DMS153 treated with DMSO at 0.1 percent for 48 hours (cell line): ENCODE measurements around the gene GLB1L3.
"Not testable (repeated sequence)": the region's sequence is repeated elsewhere in the genome, so short reads cannot be mapped to it uniquely, and the experiment has no call there.

Experiments
- DNase-seq: peaks from one replicate; lab custom pipeline; 2025; ENCODE audit not compliant: unreplicated experiment; lab: John Stamatoyannopoulos, UW

The GLB1L3 gene

DNA sequence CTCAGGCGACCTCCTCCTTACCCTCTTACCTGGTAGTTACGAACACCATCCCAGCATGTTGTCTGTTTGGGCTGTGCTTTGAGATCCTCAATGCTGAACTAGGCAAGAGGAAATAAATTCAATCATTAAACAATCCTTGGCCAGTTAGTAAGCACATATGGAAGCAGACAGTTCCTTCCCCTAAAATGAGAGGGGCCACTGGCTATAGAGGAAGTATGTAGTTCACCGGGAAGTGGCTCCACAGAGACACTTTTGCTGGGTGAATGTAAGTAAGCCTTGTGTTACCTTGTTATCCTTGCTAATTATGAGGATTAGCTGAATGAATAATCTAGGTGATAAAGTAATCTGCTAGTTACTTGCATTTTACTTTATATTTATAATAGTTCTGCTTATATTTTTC lies 25.9 kb upstream of the GLB1L3 start:
- DNase-seq = no peak

- no peak for DNase-seq
These were observed 25.5 kb upstream of the GLB1L3 start for GRCh38 chr11:134250675-134251074.

DNA sequence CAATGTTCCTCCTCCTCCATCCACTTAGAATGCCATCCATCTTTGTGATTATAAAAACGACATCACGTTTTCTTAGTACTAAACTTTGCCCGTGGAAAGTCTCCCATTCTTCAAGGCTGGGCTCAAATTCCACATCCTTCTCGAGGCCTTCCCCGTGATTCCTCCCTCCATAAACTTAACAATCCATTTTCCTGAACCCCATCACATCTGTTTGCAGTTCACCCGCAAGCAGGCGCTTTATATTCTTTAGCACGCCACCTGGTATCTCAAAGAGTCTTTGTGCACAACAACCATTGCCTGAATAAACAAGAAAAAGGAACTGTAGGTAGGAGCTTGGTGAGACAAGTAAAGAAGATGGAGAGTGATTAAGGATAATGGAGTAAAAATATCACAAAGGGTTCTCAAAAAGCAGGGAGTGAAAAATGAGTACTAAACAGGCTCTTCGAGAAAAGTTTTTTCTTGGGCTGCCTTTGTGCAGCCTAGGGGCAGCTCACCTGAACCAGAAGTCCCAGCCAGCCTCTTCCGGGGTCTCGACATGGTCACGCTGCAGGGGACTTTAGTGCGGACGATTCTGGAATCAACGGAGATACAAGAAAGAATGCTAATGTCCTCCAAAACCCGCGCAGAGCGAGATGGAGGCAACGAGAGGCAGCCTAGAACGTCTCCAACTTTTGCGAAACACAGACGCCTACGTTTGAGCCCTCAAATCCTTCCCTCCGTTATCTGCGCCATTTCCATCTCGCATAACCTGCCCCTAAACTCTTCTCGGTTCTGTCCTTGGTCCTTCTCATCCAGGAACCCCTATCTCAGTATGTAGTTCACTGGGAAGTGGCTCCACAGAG lies 23.6 kb upstream of the GLB1L3 start:
- no peak for DNase-seq

GRCh38 chr11:134253188-134253993 lies 22.8 kb upstream of the GLB1L3 start, which contains the start of the genes ACAD8 and THYN1:
Gene ACAD8 (plus strand): TSS chr11:134253568. CDS start chr11:134253601, 33 bp downstream.
Gene THYN1 (minus strand): TSS chr11:134253352. CDS start chr11:134252882, 470 bp downstream.
- DNase-seq = peak; percentile 92

DNA sequence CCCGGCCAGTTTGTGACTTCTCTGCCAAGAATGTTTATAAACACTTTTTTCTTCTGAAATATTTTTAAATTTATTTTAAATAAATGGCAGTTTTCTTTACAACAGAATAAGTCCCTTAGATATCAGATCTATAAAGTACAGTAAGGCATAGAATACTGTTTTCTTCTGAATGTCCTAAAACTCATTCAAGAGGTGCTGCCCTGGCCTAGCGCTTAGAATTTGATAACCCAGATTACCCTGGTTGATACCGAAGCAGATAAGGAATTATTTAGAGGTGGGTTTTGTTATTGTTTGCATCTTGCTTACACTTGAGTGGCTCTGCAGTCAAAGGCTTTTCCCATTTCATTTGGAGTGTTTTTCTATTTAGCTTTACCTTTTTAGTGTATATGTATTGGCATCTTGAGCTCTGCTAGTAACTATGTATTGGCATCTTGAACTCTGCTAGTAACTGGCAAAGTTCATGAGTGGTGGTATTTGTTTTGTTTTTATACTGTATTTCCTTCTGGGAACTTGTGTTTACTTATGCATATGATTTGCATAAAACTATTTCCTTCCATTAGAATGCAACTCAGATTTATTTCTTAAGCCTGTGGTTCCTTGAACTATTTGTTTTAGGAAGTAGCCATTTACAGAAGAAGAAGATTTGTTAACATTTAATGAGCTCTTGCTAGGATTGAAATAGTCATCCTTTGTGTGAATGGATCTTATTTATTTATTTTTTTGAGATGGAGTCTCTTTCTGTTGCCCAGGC lies 21.6 kb upstream of the GLB1L3 start:
- no peak for DNase-seq

GRCh38 chr11:134255184-134255561 lies 21.0 kb upstream of the GLB1L3 start:
- DNase-seq = not testable (repeated sequence)

DNA sequence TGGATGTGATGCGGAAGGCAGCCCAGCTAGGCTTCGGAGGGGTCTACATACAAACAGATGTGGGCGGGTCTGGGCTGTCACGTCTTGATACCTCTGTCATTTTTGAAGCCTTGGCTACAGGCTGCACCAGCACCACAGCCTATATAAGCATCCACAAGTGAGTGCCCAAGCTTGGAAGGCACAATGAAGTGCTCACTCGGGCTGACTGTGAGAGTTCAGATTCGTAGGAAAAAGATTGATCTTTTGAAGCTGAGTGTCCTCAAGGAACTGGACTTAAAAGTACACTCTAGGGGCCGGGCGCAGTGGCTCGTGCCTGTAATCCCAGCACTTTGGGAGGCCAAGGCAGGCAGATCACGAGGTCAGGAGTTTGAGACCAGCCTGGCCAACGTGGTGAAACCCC lies 19.1 kb upstream of the GLB1L3 start:
- no peak for DNase-seq

DNA sequence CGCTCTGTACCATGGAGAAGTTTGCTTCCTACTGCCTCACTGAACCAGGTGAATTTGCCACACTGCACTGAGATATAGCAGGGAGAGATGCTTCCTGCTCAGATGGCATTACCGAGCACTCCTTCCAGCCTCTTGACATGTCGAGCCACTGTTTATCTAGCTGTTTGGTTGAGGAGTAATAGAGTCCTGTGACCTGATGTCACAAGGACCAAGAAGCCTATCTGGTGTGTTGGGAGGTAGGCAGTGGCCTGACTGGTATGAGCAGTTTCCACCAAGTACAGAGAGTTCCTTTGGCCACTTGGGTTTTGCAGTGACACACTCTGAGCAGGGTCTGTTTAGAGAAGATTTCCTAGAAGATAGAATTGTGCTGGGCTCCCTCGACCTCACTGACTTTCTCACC lies 17.6 kb upstream of the GLB1L3 start:
- no peak for DNase-seq

DNA sequence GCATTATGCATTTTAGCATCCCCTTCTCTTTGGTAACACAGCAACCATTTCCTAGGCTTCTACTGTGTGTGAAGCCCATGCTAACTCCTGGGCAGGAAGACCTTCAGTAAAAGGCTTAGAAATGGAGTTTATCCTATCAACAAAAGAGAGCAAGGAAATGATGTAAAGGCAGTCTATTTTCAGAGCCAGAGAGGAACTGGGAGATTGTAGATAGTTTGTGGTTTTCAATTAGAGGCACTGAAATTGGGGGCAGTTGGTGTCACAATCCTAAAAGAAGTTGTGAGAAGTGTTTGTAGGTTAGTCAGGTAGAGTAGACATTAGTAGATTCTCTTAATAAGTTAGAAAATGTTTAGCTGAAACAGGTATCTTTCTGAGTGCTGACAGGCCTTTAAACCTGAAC lies 15.7 kb upstream of the GLB1L3 start:
- no peak for DNase-seq

- no peak for DNase-seq
These were observed 15.2 kb upstream of the GLB1L3 start for GRCh38 chr11:134260983-134261382.

DNA sequence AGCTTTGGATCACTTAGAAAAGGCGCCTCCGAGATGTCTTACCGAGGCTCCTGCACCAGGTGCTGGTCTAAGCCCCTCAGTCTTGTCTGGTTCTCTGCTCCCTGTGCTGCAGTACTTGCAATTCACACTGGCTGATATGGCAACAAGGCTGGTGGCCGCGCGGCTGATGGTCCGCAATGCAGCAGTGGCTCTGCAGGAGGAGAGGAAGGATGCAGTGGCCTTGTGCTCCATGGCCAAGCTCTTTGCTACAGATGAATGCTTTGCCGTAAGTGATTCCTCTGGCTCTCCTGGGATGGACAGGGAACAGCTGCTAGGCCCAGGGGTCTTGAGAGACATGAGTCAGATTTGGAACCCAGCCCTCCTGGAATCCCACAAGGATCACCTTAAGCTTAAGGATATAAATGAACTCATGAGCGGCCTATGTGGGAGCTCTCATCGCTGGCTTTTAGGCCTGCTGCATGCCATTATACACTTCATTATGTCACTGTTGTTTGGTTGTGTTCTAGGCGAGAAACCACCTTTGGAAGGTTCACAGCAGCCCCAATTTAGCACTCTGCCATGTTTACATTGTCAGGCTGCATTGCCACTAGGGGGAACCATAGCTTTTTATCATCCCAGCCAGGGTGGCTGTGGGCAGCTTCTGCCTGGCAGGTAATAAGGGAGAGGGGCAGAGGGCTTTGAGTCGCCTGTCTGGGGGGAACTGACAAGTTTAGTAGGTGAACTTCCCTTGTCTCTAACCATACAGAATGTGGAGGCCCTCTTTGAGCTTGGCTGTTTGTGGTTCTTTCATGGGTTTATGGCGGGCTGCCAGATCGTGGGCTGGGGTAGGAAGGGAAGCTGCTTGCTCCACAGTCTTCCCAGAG lies 14.3 kb upstream of the GLB1L3 start:
- DNase-seq = no peak

GRCh38 chr11:134264966-134265764 lies 11.0 kb upstream of the GLB1L3 start:
- DNase-seq = no peak

GRCh38 chr11:134266440-134266839 lies 9.7 kb upstream of the GLB1L3 start:
- no peak for DNase-seq

DNA sequence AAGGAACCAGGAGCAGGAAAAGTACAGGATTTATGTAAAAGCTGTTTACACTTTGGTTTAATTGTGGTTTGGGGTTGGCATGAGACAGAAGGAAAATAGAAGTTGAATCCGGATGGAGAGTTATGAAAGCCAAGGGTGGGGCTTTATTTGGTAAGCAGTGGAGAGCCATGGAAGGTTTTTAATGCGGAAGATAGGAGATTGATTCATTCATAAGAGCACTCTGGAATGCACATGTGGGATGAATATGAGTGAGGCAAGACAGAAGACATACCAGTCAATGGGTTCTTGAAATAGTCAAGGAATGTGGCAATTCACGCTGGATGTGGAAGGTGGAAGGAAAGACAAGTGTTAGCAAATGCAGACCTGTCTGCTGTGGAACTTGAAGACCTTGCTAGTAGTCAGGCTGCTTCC lies 9.3 kb upstream of the GLB1L3 start:
- no peak for DNase-seq

DNA sequence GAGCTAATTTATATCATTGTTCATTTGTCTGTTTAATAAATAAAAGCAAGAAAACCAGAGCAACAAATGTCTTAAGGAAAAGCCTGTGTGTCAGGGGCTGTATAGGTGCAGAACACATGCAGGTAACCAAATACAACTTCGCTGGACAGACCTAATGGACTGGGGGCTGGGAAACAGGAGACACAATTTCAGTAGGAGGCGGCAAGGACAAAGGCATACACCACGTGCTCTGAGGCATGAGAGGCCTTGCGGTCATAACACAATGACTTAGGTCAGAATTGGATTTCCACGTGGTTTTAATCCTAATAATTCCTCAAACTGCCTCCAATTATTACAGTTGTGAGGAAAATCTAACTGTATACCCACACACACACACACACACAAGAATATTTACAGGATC lies 8.7 kb upstream of the GLB1L3 start:
- no peak for DNase-seq

DNA sequence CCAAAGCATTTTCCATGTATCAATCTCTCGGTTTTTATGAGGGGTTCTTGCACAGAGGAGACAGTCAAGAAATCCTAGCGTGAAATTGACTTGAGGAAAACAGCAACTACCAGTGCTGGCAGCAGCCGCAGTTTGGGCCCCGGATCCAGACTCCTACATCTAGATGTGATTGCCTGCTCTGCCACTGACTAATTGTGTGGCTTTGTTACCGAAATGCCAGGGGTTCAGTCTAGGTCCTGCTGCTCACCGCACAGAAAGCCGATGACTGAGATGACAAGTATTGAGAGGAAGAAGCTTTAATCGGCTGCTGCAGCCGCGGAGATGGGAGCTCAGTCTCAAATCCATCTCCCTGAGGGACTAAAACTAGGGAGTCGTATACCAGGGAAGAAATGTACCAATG lies 8.2 kb upstream of the GLB1L3 start:
- no peak for DNase-seq

- DNase-seq = no peak
These were observed 5.9 kb upstream of the GLB1L3 start for GRCh38 chr11:134270250-134270714.

DNA sequence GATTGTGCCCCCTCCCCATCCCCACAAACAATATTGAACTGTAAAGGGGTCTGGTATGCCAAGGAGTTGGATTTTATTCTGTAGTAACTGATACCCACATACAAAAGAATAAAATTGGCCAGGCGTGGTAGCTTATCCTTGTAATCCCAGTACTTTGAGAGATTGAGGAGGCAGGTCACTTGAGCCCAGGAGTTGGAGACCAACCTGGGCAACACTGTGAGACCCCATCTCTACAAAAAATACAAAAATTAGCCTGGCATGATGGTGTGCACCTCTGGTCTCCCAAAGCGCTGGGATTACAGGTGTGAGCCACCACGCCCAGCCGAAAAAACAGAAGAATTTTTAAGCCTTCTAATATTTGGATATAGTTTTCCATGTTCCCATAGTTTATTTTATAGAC lies 4.2 kb upstream of the GLB1L3 start:
- DNase-seq = no peak
